HTR-8/SVneo (cell line): ENCODE measurements around the gene AP1AR.
A peak's percentile ranks its signal among the peaks of the same experiment; 100 is the strongest.

ENCODE experiments used
- DNase-seq: peaks from one replicate; pipeline ENCODE4 v3.0.0; 2011; ENCODE audit warnings: low spot score, mixed read lengths; ENCODE audit not compliant: insufficient read length
- FAIRE-seq: peaks from 2 replicates; lab custom pipeline; 2011; peaks lifted over from hg19 to GRCh38; lab: Jason Lieb, UNC

The AP1AR gene

GRCh38 chr4:112219826-112220366, 11.7 kb upstream of the AP1AR start:
- DNase-seq (no peak), FAIRE-seq (no peak)

DNA sequence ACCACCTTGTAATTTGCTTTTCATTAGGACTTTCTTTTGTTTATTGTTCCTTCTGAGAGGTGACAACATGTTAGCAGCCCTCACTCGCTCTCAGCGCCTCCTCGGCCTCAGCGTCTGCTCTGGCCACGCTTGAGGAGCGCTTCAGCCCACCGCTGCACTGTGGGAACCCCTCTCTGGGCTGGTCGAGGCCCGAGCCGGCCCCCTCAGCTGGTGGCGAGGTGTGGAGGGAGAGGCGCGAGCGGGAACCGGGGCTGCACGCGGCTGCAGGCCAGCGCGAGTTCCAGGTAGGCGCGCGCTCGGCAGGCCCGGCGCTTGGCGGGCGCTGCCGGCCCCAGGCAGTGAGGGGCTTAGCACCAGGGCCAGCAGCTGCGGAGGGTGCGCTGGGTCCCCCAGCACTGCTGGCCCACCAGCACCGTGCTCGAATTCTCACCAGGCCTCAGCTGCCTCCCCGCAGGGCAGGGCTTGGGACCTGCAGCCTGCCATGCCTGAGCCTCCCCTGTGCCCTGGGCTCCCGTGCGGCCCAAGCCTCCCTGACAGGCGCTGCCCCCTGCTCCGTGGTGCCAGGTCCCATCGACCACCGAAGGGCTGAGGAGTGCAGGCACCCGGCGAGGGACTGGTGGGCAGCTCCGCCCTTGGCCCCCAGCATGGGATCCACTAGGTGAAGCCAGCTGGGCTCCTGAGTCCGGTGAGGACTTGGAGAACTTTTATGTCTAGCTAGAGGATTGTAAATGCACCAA, 9.2 kb upstream of the AP1AR start:
- FAIRE-seq (no peak), DNase-seq (no peak)

GRCh38 chr4:112225157-112225556, 6.4 kb upstream of the AP1AR start:
- no peak for FAIRE-seq
- DNase-seq: no peak

DNA sequence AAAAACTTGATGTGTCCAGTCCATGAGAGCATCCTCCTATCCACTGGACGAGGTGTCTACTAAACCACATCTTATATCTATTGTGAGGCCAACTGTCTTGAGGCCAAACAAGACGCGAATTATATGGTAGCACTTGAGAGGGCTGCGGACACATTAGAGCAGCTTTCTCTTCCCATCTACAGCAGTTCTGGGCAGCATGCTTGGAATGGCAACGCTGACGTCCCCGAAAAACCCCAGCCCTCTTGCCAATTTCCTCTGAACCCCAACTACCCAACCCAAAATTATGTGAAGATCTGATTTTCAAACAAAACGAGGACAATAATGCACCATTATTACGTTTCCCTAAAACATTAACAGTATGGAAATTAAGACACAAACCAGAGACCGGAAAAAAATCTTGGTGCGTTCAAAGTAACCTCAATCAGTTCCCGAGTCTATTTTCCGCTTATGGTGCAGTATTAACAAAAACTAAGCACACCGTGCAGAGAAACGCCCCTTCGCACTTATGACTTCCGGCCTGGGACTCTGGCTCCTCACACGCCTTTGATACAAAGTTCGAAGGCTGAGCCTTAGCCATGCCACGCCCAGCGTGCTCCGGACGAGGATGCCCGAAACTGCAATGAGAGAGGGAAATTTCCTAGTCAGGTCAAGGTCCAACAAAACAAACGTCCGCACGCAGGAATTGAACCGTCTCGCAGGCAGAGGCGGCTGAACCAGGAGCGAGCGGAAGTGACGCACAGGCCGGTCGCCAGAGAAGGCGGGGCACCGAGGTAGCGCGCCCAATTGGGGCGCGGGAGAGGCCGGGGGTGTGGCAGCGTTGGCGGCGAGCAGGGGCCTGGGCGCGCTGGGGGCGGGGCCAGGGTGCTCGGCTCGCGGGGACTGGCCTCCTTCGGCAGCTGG, 458 bp upstream of the AP1AR start:
- FAIRE-seq (peak; percentile 70), DNase-seq (peak; percentile 89)

DNA sequence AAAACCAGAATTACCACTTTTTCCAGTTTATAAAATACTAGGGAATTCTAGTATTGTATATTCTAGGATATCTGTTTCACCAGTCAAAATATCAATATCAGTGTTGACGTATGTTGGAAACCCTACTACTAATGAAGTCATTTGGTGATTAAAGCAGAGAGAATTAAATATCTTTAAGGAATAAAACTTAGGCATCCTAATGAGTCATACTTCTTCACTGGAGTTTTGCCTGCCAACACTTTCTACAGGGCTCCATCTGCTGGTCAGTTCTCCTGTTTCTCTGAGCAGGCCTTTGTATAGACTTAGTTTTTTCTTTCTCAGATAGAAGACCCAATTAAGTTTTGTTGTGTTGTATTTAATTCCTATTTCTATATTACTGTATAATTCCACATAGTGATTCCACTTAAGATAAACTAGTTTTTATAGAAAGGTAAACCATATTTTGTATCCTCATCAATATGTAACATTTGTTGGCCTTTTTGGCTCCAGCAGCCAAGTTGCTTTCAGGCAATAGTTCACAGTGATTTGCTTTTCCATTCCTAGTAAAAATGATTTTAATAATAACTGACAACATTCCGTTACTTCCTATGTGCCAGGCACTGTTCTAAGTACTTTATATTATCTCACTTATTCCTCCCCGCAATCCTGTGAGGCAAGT, 3.5 kb downstream of the AP1AR start:
- DNase-seq (peak; percentile 60), FAIRE-seq (no peak)

DNA sequence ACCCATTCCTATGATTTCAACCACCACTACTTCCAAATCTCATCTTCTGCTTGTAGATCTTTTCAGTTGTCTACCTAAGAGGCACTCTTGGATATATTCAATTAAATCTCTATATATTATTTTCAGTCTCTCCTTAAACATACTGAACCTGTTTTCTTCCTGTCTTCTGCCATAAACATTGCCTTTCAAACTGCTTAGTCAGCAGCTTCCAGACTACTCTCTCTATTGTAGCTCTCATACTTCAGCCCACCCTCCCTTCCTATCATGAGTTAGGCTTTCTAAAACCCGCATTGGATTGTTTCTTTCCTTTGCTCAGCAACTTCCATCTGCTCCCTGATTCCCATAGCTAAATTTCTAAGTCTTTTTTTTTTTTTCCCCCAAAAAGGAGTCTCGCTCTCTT, 4.5 kb downstream of the AP1AR start:
- FAIRE-seq: no peak

GRCh38 chr4:112238833-112239232, 7.2 kb downstream of the AP1AR start:
- FAIRE-seq: no peak

More for the DNA sequence above, 4.5 kb downstream of the AP1AR start:
- DNase-seq: no peak

DNA sequence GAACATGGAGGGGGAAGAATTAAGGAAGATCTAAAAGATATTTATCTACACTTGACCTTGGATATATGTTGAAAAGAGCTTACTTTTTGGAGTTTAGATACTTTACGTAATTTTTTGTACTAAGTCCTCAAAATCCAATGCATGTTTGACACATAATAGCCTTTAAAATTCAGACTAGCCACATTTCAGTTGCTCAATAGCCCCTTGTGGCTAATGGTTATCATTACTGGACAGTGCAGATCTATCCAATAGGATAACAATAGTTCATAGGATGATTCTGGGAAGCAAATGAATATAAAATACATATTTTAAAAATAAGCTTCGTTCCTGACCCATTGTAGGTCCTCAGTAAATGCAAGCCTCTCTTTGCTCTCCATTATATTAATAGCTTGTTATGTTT, 13.8 kb downstream of the AP1AR start:
- DNase-seq: no peak
- no peak for FAIRE-seq

More at GRCh38 chr4:112238833-112239232, 7.2 kb downstream of the AP1AR start:
- no peak for DNase-seq

- FAIRE-seq (no peak), DNase-seq (no peak)
Observed at GRCh38 chr4:112247021-112247420, 15.4 kb downstream of the AP1AR start.

- no peak for DNase-seq
Observed at GRCh38 chr4:112251019-112251643, 19.5 kb downstream of the AP1AR start.

GRCh38 chr4:112252234-112252633, 20.6 kb downstream of the AP1AR start:
- DNase-seq (no peak), FAIRE-seq (no peak)

More at GRCh38 chr4:112251019-112251643, 19.5 kb downstream of the AP1AR start:
- FAIRE-seq: no peak

- FAIRE-seq (no peak), DNase-seq (no peak)
Observed at GRCh38 chr4:112253382-112254000, 21.9 kb downstream of the AP1AR start.

DNA sequence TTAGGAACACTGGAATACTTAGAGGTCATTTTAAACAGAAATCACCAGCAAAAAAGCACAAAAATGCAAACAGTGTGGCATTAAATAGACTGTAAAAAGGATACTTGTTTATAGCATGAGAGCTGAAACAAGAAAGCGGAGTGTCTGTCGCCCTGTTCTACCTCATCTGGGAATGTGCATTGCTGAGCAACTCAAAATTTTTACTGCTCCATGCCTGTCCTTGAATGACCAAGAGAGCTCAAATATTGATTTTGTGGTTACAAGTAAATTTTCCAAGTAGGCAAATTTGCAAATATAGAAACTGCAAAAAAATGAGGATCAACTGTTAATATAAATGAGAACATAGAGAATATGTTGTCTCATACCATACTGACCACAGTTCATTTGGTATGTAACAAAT, 25.5 kb downstream of the AP1AR start:
- DNase-seq (no peak), FAIRE-seq (no peak)

DNA sequence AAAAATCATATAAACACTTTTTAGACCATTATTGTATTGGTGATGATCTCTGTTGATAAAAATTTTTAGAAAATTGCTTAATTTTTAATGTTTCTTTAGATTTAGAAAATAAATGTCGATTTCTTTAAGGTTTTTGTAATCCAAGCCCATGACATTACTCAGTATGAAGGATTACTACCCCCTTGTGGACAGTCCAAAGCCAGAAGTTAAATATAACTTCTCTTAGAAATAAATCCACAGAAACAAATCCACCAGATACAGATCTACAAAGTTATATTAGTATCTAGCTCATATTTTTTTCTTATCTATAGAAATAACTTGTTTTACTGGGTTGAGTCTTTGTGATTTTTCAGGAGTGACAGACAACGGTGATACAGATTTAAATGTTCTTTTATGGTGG, 35.2 kb downstream of the AP1AR start:
- no peak for FAIRE-seq
- DNase-seq: no peak

- DNase-seq: no peak
- FAIRE-seq: no peak
Observed at GRCh38 chr4:112270051-112270450, 38.5 kb downstream of the AP1AR start.

GRCh38 chr4:112270640-112271421, 39.2 kb downstream of the AP1AR start:
- FAIRE-seq (no peak), DNase-seq (no peak)

DNA sequence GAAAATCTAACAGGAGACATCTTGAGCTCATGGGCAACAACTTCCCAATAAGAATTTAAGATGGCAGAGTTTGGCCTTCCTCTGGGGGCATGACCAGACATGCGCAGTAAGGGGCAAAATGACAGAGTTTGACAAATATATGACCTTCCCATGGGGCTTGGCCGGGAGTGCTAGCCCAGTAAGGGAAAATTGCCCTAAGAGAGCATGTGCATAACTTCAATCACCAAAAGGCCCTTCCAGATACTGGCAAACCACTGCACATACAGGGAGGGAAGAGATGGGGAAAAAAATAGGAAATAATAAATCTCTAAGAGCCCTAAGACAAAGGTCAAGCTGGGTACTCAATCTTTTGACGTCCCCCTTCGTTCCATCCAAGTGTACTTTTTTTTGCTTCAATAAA, 40.7 kb downstream of the AP1AR start:
- DNase-seq: no peak
- no peak for FAIRE-seq

DNA sequence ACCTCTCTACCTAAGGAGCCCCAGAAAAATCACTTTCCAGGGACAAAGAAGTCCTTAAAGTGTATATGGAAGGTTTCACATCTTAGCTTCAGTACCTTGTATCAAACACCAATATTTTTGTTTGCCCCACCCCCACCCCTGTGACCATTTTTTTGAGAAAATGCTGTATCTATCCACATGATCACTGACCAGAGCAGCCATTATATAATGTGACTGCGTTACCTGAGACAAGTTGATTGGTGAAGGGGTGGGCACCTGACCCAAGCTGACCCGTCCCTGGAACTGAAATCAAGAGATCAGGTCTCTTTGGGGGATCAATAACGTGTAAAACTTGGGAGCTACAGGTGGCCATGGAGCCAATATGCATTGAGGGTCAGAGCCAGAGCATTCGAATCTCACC, 43.4 kb downstream of the AP1AR start:
- DNase-seq (no peak), FAIRE-seq (no peak)

DNA sequence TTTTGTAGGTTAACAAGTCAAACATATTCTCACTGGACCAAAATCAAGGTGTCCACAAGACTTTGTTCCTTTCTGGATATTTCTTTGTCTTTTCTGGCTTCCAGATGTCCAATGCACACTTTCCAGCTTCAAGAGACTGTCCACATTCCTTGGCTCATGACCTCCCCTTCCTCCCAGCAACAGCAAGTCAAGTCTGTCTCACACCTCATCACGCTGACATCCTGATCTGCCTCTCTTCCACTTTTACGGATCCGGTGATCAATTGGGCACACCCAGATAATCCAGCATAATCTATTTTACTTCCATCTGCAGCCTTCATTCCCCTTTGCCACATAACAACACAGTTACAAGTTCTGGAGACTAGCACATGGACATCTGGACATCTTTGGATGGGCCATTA, 44.5 kb downstream of the AP1AR start:
- FAIRE-seq: no peak
- DNase-seq: no peak
